Loucy (cell line): ENCODE data around the gene CD300A.

Experiments used
- H2AFZ ChIP-seq: fragments of 200-600 bp; sonication (generic); 2 replicates; pipeline ENCODE4 v1.6.0; 2016; ENCODE audit warnings: antibody characterized with exemption, mild to moderate bottlenecking, low read length, moderate library complexity
- H3F3A ChIP-seq: fragments of 200-600 bp; 2 replicates; pipeline ENCODE4 v1.6.0; 2016; ENCODE audit warnings: antibody characterized with exemption, low read depth, mild to moderate bottlenecking
- H3K27me3 ChIP-seq: fragments of 200-600 bp; sonication (generic); 2 replicates; pipeline ENCODE4 v1.6.1; 2014; ENCODE audit warnings: low read length, mild to moderate bottlenecking; ENCODE audit not compliant: insufficient read depth, poor library complexity, severe bottlenecking
- H3K36me3 ChIP-seq: fragments of 200-600 bp; sonication (generic); 2 replicates; pipeline ENCODE4 v1.6.1; 2016; ENCODE audit warnings: low read length; ENCODE audit not compliant: insufficient read depth
- H3K4me1 ChIP-seq: fragments of 200-600 bp; sonication (generic); 2 replicates; pipeline ENCODE4 v1.5.1; 2014; ENCODE audit warnings: low read length, mild to moderate bottlenecking; ENCODE audit not compliant: insufficient read depth, poor library complexity, severe bottlenecking
- H3K4me2 ChIP-seq: fragments of 200-600 bp; sonication (generic); 2 replicates; pipeline ENCODE4 v1.6.0; 2014; ENCODE audit warnings: antibody characterized with exemption, low read length, low read depth, mild to moderate bottlenecking; ENCODE audit not compliant: poor library complexity, severe bottlenecking
- H3K4me3 ChIP-seq: fragments of 200-600 bp; sonication (generic); 2 replicates; pipeline ENCODE4 v1.5.1; 2014; ENCODE audit warnings: low read length, mild to moderate bottlenecking, mixed read lengths; ENCODE audit not compliant: poor library complexity, severe bottlenecking
- H3K79me2 ChIP-seq: fragments of 200-600 bp; sonication (generic); 2 replicates; pipeline ENCODE4 v1.6.1; 2014; ENCODE audit warnings: low read length; ENCODE audit not compliant: insufficient read depth
- H3K9ac ChIP-seq: fragments of 200-600 bp; sonication (generic); 2 replicates; pipeline ENCODE4 v1.6.0; 2014; ENCODE audit warnings: mild to moderate bottlenecking, low read depth, low read length, moderate library complexity; ENCODE audit not compliant: poor library complexity, severe bottlenecking
- H3K9me2 ChIP-seq: fragments of 200-600 bp; sonication (generic); replicated peaks from 2 replicates; pipeline ENCODE4 v1.6.1; 2016; ENCODE audit warnings: low read depth, low read length, mixed read lengths
- H3K9me3 ChIP-seq: fragments of 200-600 bp; sonication (generic); 2 replicates; pipeline ENCODE4 v1.6.1; 2014; ENCODE audit warnings: mild to moderate bottlenecking, antibody characterized with exemption, low read length, low read depth; ENCODE audit not compliant: insufficient read depth
- H4K20me1 ChIP-seq: fragments of 200-600 bp; sonication (generic); 2 replicates; pipeline ENCODE4 v1.6.0; 2014; ENCODE audit warnings: antibody characterized with exemption, low read length, mild to moderate bottlenecking; ENCODE audit not compliant: insufficient read depth, poor library complexity, severe bottlenecking
- EZH2phosphoT487 ChIP-seq: fragments of 200-600 bp; IDR thresholded peaks from 2 replicates; pipeline ENCODE4 v1.6.1; 2018; ENCODE audit warnings: antibody characterized with exemption, mild to moderate bottlenecking, moderate library complexity, borderline replicate concordance
- TF ChIP-seq, protein P1 (sequence below): fragments of 200-600 bp; sonication (generic); conservative IDR thresholded peaks from 2 replicates; pipeline ENCODE4 v1.5.1; 2014; ENCODE audit warnings: mild to moderate bottlenecking, antibody characterized with exemption, low read length

CD300A gene

DNA sequence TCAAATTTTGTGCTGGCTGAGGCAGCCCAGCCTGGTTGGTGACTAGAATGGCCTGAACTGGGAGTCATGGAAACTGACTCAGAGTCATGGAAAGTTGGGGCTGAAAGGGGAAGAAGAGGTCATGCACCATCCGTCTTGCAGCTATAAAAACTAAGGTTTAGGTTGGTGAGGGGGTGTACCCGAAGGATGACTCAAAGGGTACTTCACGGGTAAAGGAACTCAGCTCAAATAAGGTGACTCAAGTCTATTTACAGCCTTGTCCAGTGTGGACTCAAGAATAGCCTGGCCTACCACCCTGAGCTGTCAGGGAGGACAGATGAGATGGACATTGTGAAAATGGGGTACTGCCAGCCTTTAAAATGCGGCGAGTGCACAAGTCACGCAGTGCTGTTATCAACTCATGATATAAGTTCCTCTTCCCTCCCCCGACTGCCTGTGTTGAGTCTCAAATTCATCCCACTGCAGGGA is 46.2 kb downstream of the CD300A start:
- Histone ChIP-seq H3F3A (no peaks in the 10 kb centered on the region), H3K9me2 (no peaks in the 10 kb centered on the region), H2AFZ (no peak overlapping the region), H3K36me3 (no peaks in the 10 kb centered on the region), H3K79me2 (no peaks in the 10 kb centered on the region), H3K9me3 (peaks cover 3% of the 10 kb centered on the region; the same call in 1 of the 2 replicates), H3K4me3 (no peak overlapping the region), H3K4me2 (no peak overlapping the region), H3K4me1 (no peaks in the 10 kb centered on the region), H3K27me3 (no peaks in the 10 kb centered on the region), H3K9ac (no peak overlapping the region), H4K20me1 (no peaks in the 10 kb centered on the region)
- TF ChIP-seq, protein P1, sequence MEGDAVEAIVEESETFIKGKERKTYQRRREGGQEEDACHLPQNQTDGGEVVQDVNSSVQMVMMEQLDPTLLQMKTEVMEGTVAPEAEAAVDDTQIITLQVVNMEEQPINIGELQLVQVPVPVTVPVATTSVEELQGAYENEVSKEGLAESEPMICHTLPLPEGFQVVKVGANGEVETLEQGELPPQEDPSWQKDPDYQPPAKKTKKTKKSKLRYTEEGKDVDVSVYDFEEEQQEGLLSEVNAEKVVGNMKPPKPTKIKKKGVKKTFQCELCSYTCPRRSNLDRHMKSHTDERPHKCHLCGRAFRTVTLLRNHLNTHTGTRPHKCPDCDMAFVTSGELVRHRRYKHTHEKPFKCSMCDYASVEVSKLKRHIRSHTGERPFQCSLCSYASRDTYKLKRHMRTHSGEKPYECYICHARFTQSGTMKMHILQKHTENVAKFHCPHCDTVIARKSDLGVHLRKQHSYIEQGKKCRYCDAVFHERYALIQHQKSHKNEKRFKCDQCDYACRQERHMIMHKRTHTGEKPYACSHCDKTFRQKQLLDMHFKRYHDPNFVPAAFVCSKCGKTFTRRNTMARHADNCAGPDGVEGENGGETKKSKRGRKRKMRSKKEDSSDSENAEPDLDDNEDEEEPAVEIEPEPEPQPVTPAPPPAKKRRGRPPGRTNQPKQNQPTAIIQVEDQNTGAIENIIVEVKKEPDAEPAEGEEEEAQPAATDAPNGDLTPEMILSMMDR: no peak
- no peak for TF ChIP-seq EZH2phosphoT487

DNA sequence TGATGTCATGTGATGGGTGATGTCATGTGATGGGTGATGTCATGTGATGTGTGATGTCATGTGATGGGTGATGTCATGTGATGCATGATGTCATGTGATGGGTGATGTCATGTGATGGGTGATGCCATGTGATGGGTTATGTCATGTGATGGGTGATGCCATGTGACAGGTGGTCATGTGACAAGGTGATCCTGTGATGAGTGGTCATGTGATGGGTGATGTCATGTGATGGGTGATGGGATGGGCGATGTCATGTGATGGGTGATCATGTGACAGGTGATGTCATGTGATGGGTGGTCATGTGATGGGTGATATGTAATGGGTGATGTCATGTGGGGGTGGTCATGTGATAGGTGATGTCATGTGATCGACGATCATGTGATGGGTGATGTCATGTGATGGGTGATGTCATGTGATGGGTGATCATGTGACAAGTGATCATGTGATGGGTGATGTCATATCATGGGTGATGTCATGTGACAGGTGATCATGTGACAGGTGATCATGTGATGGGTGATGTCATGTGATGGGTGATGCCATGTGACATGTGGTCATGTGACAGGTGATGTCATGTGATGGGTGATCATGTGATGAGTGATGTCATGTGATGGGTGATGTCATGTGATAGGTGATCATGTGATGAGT is 47.7 kb downstream of the CD300A start:
- TF ChIP-seq EZH2phosphoT487: no peak
- TF ChIP-seq, protein P1: no peak
- peaks cover 3% of the 10 kb centered on the region; the same call in 1 of the 2 replicates for H3K9me3 ChIP-seq
- H3K4me2 ChIP-seq: no peak overlapping the region
- no peaks in the 10 kb centered on the region for H3F3A ChIP-seq
- H3K4me3 ChIP-seq: no peak overlapping the region
- no peaks in the 10 kb centered on the region for H3K4me1 ChIP-seq
- no peak overlapping the region for H3K9ac ChIP-seq
- no peaks in the 10 kb centered on the region for H3K79me2 ChIP-seq
- H2AFZ ChIP-seq: no peak overlapping the region
- no peaks in the 10 kb centered on the region for H3K9me2 ChIP-seq
- H3K36me3 ChIP-seq: no peaks in the 10 kb centered on the region
- no peaks in the 10 kb centered on the region for H4K20me1 ChIP-seq
- no peaks in the 10 kb centered on the region for H3K27me3 ChIP-seq

DNA sequence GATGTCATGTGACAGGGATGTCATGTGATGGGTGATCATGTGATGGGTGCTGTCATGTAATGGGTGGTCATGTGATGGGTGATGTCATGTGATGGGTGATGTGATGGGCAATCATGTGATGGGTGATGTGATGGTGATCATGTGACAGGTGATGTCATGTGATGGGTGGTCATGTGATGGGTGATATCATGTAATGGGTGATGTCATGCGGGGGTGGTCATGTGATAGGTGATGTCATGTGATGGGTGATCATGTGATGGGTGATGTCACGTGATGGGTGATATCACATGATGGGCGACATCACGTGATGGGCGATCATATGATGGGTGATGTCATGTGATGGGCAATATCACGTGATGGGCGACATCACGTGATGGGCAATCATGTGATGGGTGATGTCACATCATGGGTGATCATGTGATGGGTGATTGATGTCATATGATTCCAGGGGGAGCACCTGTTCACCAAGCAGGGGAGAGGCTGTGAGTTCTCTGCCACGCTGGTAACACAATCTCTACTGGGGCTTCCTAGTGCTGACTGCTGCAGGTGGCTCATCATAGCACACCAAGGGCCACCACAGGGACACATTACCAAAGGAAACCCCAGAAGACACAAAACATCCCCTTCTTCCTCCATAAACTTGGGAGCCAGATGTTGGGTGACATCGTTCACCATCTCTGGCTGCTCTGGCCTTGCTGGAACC is 48.3 kb downstream of the CD300A start:
- Histone ChIP-seq H4K20me1 (no peaks in the 10 kb centered on the region), H3K4me1 (no peaks in the 10 kb centered on the region), H3K9ac (no peak overlapping the region), H2AFZ (no peak overlapping the region), H3K9me3 (peaks cover 3% of the 10 kb centered on the region; the same call in 1 of the 2 replicates), H3K4me2 (no peak overlapping the region), H3K79me2 (no peaks in the 10 kb centered on the region), H3F3A (no peaks in the 10 kb centered on the region), H3K9me2 (no peaks in the 10 kb centered on the region), H3K4me3 (no peak overlapping the region), H3K36me3 (no peaks in the 10 kb centered on the region), H3K27me3 (no peaks in the 10 kb centered on the region)
- no peak for TF ChIP-seq EZH2phosphoT487
- TF ChIP-seq, protein P1: no peak
